ENCODE results near the gene ATP2B3. TPM values are rescaled to one million over a fixed set of nuclear protein-coding genes. Genes with fewer than 3 reads are reported as not detected.

The ATP2B3 gene
- total and polyA plus RNA-seq, 2 donors (not counting 3 experiments of a cell fraction or from before 2014, with no cell fraction given): 0.01 to 0.07 TPM

DNA sequence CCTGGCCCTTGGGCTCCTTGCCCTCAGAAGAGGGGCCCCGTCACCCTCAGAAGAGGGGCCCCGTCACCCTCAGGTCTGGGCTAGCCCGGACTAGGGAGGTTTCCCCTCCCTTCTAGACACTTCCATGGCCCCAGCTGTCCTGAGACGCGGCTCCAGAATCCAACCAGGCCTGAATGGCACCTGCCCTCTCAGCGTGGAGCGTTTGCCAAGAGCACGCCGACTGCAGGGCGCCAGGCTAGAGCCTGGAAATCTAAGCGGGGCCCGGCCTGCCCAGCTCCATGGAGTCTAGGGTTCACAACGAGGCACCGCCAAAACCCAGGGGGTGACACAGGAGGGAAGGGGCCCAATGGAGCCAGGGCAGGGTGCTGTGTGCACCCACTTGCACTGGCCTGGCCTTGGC is 7.8 kb upstream of the ATP2B3 start:
- FAIRE-seq: no peak
- no peak for DNase-seq (ENCODE audit: low read depth, low spot score)

DNA sequence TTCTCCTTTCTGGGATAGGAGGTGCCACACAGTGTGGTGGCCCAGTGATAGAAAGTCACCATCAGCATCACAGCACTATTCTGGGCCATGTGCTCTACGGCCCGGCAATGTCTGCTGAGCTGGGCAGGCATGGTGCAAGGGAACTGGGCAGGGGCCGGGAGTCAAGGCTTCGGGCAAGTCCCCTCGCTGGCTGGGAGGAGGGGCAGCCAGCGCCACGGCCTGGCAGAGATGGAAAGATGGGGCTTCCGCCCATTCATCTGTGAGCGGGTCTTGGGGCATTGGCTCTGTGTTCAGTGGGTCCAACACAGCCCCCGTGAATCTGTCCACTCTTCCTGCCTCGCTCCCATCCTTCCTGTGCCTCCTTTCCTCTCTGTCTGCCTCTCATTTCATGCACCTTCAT is 7.1 kb upstream of the ATP2B3 start:
- Histone ChIP-seq H4K20me1 (replicated peaks; ENCODE audit: control insufficient read depth, extremely low read depth, insufficient read depth, low read length) (no peaks in the 10 kb centered on the region), H3K9me1 (replicated peaks; ENCODE audit: control insufficient read depth, extremely low read depth, insufficient read depth, low read length) (no peaks in the 10 kb centered on the region), H3K79me2 (ENCODE audit: control insufficient read depth, insufficient read depth, low read length) (no peaks in the 10 kb centered on the region), H3K36me3 (ENCODE audit: control insufficient read depth in 2 of 2, extremely low read depth in 1 of 2, insufficient read depth in 2 of 2, low read length in 2 of 2) (peaks cover 0 to 27% of the 10 kb centered on the region in 2 experiments), H3K27me3 (ENCODE audit: control insufficient read depth in 2 of 2, insufficient read depth in 2 of 2, low read length in 2 of 2) (no peaks in the 10 kb centered on the region), H3K9ac (replicated peaks; ENCODE audit: extremely low read depth, insufficient read depth, low read length) (no peak overlapping the region), H3K27ac (ENCODE audit: insufficient read depth, low read depth, low read length) (no peak overlapping the region), H3K4me3 (replicated peaks in 1 of 3; ENCODE audit: insufficient read depth in 1 of 3, low read depth in 1 of 3, low read length in 3 of 3) (no peak overlapping the region), H3K9me3 (replicated peaks; ENCODE audit: control insufficient read depth, insufficient read depth, low read length) (no peaks in the 10 kb centered on the region), H3K4me1 (ENCODE audit: control insufficient read depth, extremely low read depth, insufficient read depth, low read length) (no peaks in the 10 kb centered on the region), H2AFZ (ENCODE audit: low read depth, low read length) (no peak overlapping the region), H3K4me2 (ENCODE audit: insufficient read depth, low read length) (no peak overlapping the region)
- POLR2A ChIA-PET: interaction anchor here (1.3 kb wide), 1 partner anchor 49 kb away, joined by 3 read pairs; no protein-coding TSS in a partner anchor
- CTCF ChIA-PET: interaction anchor here (1.0 to 8.2 kb wide), 3 partner anchors 15 to 49 kb away, joined by 3 to 146 read pairs (median 16); partner anchors contain the start of gene HAUS7
- no peak for FAIRE-seq
- no TSS peak for BruUV-seq (replicated peaks)
- dilution Hi-C loops (cut with MboI; ENCODE audit: extremely low pct_ligation_motif_present, low sequenced_read_pairs): no loop called here
- TF ChIP-seq EZH2 (IDR thresholded peaks at IDR 0.05; ENCODE audit: borderline replicate concordance, low read depth, low read length, severe bottlenecking) (no peak), POLR2AphosphoS5 (IDR thresholded peaks at IDR 0.05; ENCODE audit: insufficient read depth, low read depth, low read length) (no peak), MYC (IDR thresholded peaks at IDR 0.05; ENCODE audit: low read depth, low read length) (no peak), POLR2A (IDR thresholded peaks at IDR 0.05; ENCODE audit: low read depth, low read length) (peak; percentile 53), FOS (IDR thresholded peaks at IDR 0.05; ENCODE audit: borderline replicate concordance, insufficient read depth, low read length) (no peak)
- TF ChIP-seq, protein P1, sequence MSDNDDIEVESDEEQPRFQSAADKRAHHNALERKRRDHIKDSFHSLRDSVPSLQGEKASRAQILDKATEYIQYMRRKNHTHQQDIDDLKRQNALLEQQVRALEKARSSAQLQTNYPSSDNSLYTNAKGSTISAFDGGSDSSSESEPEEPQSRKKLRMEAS (IDR thresholded peaks at IDR 0.05; ENCODE audit: insufficient read depth, insufficient read length): no peak
- intact Hi-C loops (cut with micrococcal nuclease): no loop called here
- no peak for DNase-seq (ENCODE audit: low read depth, low spot score)

More for the DNA sequence above, 7.8 kb upstream of the ATP2B3 start:
- intact Hi-C loops (cut with micrococcal nuclease): loop anchor here (5.0 kb wide), 1 partner anchor 567 kb away; no protein-coding TSS in a partner anchor
- POLR2A ChIA-PET: interaction anchor here (0.7 kb wide), 1 partner anchor 409 kb away, joined by 4 read pairs; no protein-coding TSS in a partner anchor
- no peaks in the 10 kb centered on the region for H3K79me2 ChIP-seq (ENCODE audit: control insufficient read depth, insufficient read depth, low read length)
- dilution Hi-C loops (cut with MboI; ENCODE audit: extremely low pct_ligation_motif_present, low sequenced_read_pairs): no loop called here
- H3K27ac ChIP-seq (ENCODE audit: insufficient read depth, low read depth, low read length): no peak overlapping the region
- no peaks in the 10 kb centered on the region for H3K9me1 ChIP-seq (replicated peaks; ENCODE audit: control insufficient read depth, extremely low read depth, insufficient read depth, low read length)
- CTCF ChIA-PET: interaction anchor here (1.6 to 8.2 kb wide), 2 partner anchors 39 to 49 kb away, joined by 15 to 146 read pairs; partner anchors contain the start of gene HAUS7
- no TSS peak for BruUV-seq (replicated peaks)
- H3K36me3 ChIP-seq (ENCODE audit: control insufficient read depth in 2 of 2, extremely low read depth in 1 of 2, insufficient read depth in 2 of 2, low read length in 2 of 2): peaks cover 0 to 34% of the 10 kb centered on the region in 2 experiments
- no peaks in the 10 kb centered on the region for H3K27me3 ChIP-seq (ENCODE audit: control insufficient read depth in 2 of 2, insufficient read depth in 2 of 2, low read length in 2 of 2)
- no peak overlapping the region for H2AFZ ChIP-seq (ENCODE audit: low read depth, low read length)
- H3K9ac ChIP-seq (replicated peaks; ENCODE audit: extremely low read depth, insufficient read depth, low read length): no peak overlapping the region
- H4K20me1 ChIP-seq (replicated peaks; ENCODE audit: control insufficient read depth, extremely low read depth, insufficient read depth, low read length): no peaks in the 10 kb centered on the region
- H3K9me3 ChIP-seq (replicated peaks; ENCODE audit: control insufficient read depth, insufficient read depth, low read length): no peaks in the 10 kb centered on the region
- H3K4me3 ChIP-seq (replicated peaks in 1 of 3; ENCODE audit: insufficient read depth in 1 of 3, low read depth in 1 of 3, low read length in 3 of 3): no peak overlapping the region
- no peak overlapping the region for H3K4me2 ChIP-seq (ENCODE audit: insufficient read depth, low read length)
- TF ChIP-seq POLR2AphosphoS5 (IDR thresholded peaks at IDR 0.05; ENCODE audit: insufficient read depth, low read depth, low read length): peak; percentile 5
- TF ChIP-seq, protein P1 (IDR thresholded peaks at IDR 0.05; ENCODE audit: insufficient read depth, insufficient read length): no peak
- no peaks in the 10 kb centered on the region for H3K4me1 ChIP-seq (ENCODE audit: control insufficient read depth, extremely low read depth, insufficient read depth, low read length)
